Stimulated activated CD8-positive, alpha-beta memory T cell treated with anti-CD3 and anti-CD28 coated beads, Interleukin-12 subunit alpha, Interleukin-12 subunit beta, amount 100 ng/mL, for 4 hours (primary cell): ENCODE results near the gene FAM131C.
"Not testable (repeated sequence)": the region's sequence is repeated elsewhere in the genome, so short reads cannot be mapped to it uniquely, and the experiment has no call there.

Source experiments
- DNase-seq: peaks from one replicate; pipeline ENCODE4 v3.0.0-alpha.2; 2020; ENCODE audit warnings: low read depth

The FAM131C gene

DNA sequence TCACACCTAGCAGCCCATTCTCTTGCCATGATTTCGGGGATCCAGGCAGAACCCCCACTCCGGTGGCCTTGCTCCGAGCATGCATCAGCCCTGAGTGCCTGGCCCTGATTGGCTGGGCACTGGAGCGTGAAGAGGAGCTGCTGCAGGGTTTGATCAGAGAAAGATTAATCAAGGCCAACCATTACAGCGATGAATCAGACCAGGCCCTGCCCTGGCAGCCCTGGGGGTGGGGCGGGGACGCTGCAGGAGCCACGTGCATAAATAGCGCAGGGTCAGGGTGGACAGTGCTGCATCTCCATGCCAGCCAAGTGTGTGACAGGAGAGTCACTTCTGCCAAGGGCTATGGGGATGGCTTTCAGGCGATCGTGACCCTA is 3.4 kb upstream of the FAM131C start:
- no peak for DNase-seq

DNA sequence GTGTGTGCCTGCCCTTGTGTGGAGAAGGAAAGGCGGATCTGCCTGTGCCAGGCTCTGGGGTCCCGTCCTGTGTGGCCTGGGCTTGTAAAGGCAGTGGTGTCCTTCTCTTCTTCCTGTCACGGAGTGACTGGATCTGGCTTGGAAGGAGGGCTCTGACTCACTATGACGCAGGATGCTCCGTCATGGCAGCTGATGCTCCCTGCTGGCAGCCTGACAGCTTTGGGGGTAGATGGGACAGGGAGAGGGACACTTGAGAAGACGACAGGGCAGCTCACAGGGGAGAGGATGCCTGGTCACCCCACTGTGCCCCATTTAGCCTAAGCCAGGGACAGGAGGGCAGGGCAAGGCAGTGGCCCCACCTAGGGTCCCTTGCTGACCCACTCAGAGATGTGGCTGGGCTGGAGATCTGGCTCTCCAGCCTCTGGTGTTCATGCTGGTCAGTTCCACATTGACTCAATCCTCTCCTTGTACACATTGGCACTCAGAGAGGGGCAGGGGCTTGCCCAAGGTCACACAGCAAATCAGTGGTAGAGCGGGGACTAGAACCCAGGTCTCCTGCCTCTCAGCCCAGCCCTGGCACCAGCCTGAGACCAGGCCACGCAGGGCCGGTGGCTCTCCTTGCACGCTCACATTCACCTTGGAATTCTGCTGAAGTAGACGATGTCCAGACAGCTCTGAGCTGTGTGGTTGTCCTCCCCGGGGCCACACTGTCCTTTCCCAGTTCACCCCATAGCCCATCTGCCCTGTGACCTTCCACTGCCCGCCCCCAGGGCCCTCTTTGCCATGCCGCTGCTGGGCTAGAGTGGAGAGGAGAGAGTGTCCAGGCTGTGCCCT is 2.8 kb upstream of the FAM131C start:
- DNase-seq: no peak

DNA sequence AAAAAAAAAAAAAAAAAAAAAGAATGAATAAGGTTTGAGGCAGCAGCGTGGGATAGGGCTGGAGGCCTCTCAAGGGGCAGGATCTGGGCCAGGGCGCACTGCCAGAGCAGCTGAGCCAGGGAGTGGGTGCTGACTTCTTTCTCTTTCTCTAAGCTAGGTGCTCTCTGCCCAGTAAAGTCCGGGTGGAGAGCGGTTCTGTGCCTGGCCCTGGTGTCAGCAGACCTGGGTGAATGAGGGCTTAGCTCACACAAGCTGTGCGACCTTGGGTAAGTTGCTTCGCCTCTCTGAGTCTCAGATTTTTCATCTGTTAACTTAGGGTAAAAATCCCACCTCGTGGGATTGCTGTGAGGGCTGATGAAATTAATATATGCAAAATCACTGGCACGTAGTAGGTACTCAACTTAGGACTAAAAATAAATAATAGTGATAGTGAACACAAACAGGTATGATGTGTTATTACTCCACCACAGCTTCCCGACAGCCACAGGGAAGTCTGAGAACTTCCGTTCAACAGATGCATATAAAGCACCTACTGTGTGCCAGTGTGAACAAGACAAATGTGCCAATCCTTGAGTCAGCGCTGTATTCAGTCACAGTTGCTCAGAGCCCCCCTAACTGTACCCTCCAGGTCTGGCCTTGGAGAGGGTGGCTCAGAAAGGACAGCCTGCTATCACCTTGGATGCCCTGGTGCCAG is 2.0 kb upstream of the FAM131C start:
- no peak for DNase-seq

GRCh38 chr1:16074217-16074616 is 766 bp upstream of the FAM131C start:
- no peak for DNase-seq

DNA sequence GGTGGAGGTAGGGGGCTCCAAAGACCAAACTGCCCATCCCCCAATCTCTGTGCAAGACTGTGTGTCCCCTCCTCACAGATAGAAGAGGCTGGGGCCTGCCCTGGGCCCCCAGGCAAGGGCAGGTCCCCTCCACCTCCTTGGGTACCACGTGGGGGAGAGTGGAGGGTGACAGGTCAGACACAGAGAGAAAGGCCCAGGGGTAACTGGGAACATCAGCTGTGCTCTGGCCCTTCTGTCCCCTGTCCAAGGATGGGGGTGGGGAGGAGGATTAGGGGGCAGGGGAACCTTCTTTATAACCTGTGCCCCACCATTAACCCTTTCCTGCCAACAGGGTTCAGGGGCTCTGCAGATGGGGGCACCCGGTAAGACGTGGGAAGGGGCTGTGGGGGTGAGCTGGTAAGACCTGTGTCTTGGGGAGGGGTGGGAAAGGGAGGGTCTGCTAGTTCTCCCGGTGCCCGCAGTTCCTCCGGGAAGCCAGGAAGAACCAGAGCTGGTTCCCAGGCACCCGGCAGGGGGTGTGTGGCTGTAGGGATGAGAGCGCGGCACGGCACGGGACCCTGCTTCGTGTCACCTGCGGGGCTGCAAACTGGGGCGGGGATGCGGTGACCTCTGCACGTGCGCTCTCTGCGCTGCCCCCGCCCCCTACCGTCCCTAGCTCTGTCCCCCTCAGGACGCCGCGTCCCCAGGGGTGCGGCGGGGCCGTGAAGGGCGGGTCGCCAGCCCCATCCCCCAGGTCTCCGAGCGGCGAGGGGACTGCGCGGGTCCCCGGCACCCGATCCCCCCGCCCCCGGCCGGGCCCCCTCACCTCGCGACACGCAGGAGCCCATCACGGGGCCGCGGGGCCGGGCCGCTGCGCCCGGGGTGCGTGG is 601 bp downstream of the FAM131C start:
- no peak for DNase-seq

DNA sequence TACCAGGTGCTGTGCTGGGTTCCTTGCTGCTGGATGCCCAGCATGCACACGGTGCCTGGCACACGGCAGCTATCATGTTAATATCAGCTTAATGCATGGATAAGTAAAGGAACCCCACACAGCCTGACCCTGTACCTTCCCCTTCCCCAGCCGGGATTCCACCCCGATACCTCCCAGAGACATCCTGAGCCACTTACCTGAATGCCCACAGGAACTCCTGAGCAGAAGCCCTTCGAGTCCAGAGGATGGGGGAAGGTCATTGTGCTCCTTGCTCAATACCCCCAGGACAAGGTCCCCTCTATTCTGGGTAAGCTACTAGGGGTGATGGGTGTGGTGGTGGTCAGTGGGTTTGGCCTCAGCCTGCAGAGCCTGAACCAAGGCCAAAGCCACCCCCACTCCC is 1.4 kb downstream of the FAM131C start:
- no peak for DNase-seq

- DNase-seq: no peak
Observed at GRCh38 chr1:16071614-16072013, 1.8 kb downstream of the FAM131C start.

- DNase-seq: no peak
Observed at GRCh38 chr1:16070640-16071355, 2.7 kb downstream of the FAM131C start.

DNA sequence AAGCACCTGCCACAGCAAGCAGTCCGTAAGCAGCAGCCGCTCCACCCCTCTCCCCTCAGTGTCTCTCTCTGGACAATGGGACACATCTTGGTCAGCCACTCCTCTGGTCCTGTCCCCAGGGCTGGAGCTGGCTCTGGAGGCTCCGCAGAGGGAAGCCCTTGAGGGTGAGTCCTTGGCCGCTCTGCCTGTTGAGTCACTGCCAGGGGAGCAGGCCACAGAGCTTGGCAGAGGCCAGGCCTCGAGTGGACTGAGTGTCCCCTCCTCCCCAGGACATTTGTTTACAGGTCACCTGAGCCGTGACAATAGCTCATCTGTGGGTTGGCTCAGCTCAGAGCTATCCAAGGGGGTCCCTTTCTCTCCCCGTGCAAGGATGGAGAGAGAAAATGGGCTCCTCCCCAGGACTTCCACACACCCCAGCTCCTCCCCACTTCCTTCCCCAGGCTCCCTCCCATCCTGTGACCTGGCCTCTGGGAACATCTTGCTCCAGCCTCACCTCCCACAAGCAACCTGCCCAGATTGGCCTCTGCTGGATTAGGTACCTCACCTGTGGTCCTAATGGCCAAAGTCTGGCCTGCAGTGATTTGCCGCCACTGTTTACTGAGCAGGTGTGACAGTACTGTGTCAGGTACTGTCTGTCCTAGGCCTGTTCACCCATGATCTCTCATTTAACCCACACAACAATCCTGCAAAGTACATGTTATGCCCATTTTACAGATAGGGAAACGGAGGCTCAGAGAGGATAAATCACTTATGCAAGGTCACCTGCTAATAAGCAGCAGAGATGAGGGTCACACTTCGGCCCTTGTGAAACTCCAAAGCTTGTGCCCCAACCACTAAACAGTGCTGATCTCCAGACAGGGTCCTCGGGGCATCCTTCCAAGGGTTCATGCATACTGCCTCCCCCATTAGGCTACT is 4.8 kb downstream of the FAM131C start:
- no peak for DNase-seq

GRCh38 chr1:16067933-16068332 is 5.5 kb downstream of the FAM131C start:
- no peak for DNase-seq

GRCh38 chr1:16067127-16067768 is 6.2 kb downstream of the FAM131C start:
- no peak for DNase-seq

DNA sequence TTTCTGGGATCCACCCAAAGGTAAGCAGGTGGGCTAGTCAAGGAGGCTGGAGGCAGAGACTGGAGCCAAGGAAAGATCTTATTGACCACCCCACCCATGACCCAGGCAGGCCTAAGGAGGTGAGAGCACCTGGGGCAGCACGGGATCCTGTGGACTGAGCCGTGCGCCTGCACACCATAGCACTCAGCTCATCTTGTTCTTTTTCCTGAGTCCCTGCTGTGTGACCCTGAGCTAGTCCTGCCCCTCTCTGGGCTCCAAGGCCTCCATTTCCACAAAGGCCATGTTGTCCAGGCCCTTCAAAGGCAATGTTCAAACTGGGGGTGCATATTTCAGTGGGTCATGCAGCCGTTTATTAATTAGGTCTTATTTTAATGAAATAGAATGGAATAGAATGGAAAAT is 7.2 kb downstream of the FAM131C start:
- DNase-seq: no peak

DNA sequence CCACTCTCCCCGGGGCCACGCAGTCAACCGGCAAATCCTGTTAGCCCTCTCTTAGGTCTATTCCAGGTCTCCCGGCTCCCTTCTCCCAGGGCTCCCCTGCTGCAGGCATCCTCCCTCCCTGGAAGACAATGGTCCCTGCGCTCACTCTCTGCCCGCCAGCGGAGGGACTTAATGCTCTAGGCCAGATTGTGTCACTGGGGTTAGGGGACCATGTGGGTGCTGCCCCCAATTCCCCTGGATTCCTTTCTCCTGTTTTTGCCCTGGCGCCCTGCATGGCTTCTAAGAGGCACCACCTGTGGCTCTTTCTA is 8.2 kb downstream of the FAM131C start:
- DNase-seq: no peak

DNA sequence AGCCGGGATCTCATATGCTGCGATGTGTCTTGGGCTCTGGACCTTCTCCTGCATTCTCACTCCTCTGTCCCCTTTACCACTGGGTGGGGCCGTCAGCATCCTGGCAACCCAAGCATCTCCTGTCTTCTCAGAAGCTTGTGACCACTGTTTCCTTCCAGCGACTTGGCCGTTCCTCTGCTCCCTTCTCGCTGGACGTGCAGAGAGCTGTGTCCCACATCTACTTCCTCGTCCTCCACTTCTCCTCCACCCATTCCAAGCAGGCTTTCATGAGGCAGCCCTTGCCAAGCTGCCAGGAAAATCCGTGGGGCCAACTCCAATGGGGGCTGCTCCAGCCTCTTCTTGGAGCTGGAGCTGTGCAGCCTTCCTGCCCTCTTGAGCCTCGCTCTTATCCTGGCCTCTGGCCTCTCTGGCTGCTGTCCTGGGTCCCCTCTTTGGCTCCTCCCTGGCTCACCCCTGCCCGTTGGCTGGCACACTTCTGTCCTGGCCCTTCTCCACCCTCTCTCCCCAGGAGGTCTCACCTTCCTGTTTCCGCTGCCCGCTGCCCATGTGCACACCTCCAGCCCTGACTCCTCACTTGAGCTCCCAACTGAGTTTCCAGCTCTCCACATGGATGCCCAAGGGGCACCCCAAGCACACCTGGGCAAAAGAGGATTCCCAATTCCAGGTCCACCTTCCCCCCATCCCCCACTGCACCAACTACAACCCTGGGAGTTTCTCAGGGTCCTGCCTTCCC is 8.7 kb downstream of the FAM131C start:
- DNase-seq: no peak

DNA sequence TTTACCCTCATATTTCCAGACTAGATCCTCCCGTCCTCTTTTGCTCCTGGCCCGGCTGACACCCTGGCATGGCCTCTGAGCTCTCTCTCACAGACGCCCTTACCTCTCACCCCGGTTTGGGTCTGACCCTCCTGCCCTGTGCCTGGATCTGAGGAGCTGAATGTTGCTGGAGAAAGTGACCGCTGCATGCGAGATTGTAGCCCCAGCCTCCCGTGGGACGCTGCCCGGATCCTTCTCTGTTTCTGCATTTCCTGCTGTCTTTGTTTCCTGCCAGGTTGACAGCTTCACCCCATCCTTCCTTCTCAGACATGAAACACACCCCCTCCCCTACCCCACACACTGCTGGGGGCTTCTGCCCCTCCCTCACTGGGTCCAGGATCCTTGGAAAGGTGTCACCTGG is 9.5 kb downstream of the FAM131C start:
- DNase-seq: no peak

- no peak for DNase-seq
Observed at GRCh38 chr1:16063226-16063829, 10.1 kb downstream of the FAM131C start.

DNA sequence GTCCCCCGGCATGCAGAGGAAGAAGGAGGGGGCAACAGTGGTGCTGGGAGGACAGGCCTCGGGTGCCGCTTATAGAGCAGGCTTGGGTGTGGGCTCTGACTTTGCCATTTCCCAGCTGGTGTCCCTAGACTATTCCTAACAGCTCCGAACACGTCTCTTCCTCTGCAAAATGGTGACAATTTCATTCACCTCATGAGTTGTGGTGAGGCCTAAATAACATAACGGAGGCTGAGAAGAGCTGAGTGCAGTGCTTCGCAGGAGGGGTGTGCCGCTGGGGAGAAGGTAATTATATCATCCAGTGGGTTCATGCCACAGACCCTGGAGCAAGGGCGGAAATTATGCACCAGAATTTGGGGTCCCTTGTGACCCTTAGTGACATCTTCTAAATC is 10.8 kb downstream of the FAM131C start:
- not testable (repeated sequence) for DNase-seq

- DNase-seq: not testable (repeated sequence)
Observed at GRCh38 chr1:16061989-16062686, 11.3 kb downstream of the FAM131C start.

DNA sequence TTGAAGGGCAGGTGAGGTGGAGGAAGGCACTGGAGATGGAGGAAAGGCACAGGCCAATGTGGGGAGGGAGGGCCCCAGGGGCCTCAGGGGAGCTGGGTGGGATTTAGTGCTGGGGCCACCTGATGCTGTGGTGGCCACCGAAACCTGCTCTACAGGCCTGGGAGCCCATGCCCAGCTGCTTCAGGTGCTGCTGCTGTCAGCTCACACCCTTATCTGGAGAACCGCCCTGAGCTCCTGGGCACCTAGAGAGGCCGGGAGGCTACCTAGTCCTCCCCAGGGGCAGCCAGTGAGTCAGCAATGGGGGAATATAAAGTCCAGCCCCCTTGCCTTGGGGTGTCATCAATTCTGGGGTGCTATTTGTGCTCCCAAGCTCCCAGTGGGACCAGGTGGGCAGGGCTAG is 12.2 kb downstream of the FAM131C start:
- no peak for DNase-seq
